Loucy (cell line): ENCODE data around the gene TOLLIP.

Experiments
- H2AFZ ChIP-seq: fragments of 200-600 bp; sonication (generic); 2 replicates; pipeline ENCODE4 v1.6.0; 2016; ENCODE audit warnings: antibody characterized with exemption, mild to moderate bottlenecking, low read length, moderate library complexity
- H3F3A ChIP-seq: fragments of 200-600 bp; 2 replicates; pipeline ENCODE4 v1.6.0; 2016; ENCODE audit warnings: antibody characterized with exemption, low read depth, mild to moderate bottlenecking
- H3K27me3 ChIP-seq: fragments of 200-600 bp; sonication (generic); 2 replicates; pipeline ENCODE4 v1.6.1; 2014; ENCODE audit warnings: low read length, mild to moderate bottlenecking; ENCODE audit not compliant: insufficient read depth, poor library complexity, severe bottlenecking
- H3K36me3 ChIP-seq: fragments of 200-600 bp; sonication (generic); 2 replicates; pipeline ENCODE4 v1.6.1; 2016; ENCODE audit warnings: low read length; ENCODE audit not compliant: insufficient read depth
- H3K4me1 ChIP-seq: fragments of 200-600 bp; sonication (generic); 2 replicates; pipeline ENCODE4 v1.5.1; 2014; ENCODE audit warnings: low read length, mild to moderate bottlenecking; ENCODE audit not compliant: insufficient read depth, poor library complexity, severe bottlenecking
- H3K4me2 ChIP-seq: fragments of 200-600 bp; sonication (generic); 2 replicates; pipeline ENCODE4 v1.6.0; 2014; ENCODE audit warnings: antibody characterized with exemption, low read length, low read depth, mild to moderate bottlenecking; ENCODE audit not compliant: poor library complexity, severe bottlenecking
- H3K4me3 ChIP-seq: fragments of 200-600 bp; sonication (generic); 2 replicates; pipeline ENCODE4 v1.5.1; 2014; ENCODE audit warnings: low read length, mild to moderate bottlenecking, mixed read lengths; ENCODE audit not compliant: poor library complexity, severe bottlenecking
- H3K79me2 ChIP-seq: fragments of 200-600 bp; sonication (generic); 2 replicates; pipeline ENCODE4 v1.6.1; 2014; ENCODE audit warnings: low read length; ENCODE audit not compliant: insufficient read depth
- H3K9ac ChIP-seq: fragments of 200-600 bp; sonication (generic); 2 replicates; pipeline ENCODE4 v1.6.0; 2014; ENCODE audit warnings: mild to moderate bottlenecking, low read depth, low read length, moderate library complexity; ENCODE audit not compliant: poor library complexity, severe bottlenecking
- H3K9me2 ChIP-seq: fragments of 200-600 bp; sonication (generic); replicated peaks from 2 replicates; pipeline ENCODE4 v1.6.1; 2016; ENCODE audit warnings: low read depth, low read length, mixed read lengths
- H3K9me3 ChIP-seq: fragments of 200-600 bp; sonication (generic); 2 replicates; pipeline ENCODE4 v1.6.1; 2014; ENCODE audit warnings: mild to moderate bottlenecking, antibody characterized with exemption, low read length, low read depth; ENCODE audit not compliant: insufficient read depth
- H4K20me1 ChIP-seq: fragments of 200-600 bp; sonication (generic); 2 replicates; pipeline ENCODE4 v1.6.0; 2014; ENCODE audit warnings: antibody characterized with exemption, low read length, mild to moderate bottlenecking; ENCODE audit not compliant: insufficient read depth, poor library complexity, severe bottlenecking
- CTCF ChIP-seq: fragments of 200-600 bp; sonication (generic); conservative IDR thresholded peaks from 2 replicates; pipeline ENCODE4 v1.5.1; 2014; ENCODE audit warnings: mild to moderate bottlenecking, antibody characterized with exemption, low read length
- EZH2phosphoT487 ChIP-seq: fragments of 200-600 bp; IDR thresholded peaks from 2 replicates; pipeline ENCODE4 v1.6.1; 2018; ENCODE audit warnings: antibody characterized with exemption, mild to moderate bottlenecking, moderate library complexity, borderline replicate concordance

The TOLLIP gene

GRCh38 chr11:1233351-1234053, 75.9 kb downstream of the TOLLIP start:
- Histone ChIP-seq H3K79me2 (no peaks in the 10 kb centered on the region), H4K20me1 (no peaks in the 10 kb centered on the region), H3K4me3 (no peak overlapping the region), H3K9me3 (peaks cover 11% of the 10 kb centered on the region; the same call in 1 of the 2 replicates), H3F3A (no peaks in the 10 kb centered on the region), H3K4me2 (no peak overlapping the region), H3K36me3 (no peaks in the 10 kb centered on the region), H3K4me1 (no peaks in the 10 kb centered on the region), H3K27me3 (no peaks in the 10 kb centered on the region), H3K9me2 (no peaks in the 10 kb centered on the region), H2AFZ (no peak overlapping the region), H3K9ac (no peak overlapping the region)
- TF ChIP-seq EZH2phosphoT487 (no peak), CTCF (no peak)

GRCh38 chr11:1232883-1233321, 76.5 kb downstream of the TOLLIP start:
- Histone ChIP-seq H3K9ac (no peak overlapping the region), H3K9me2 (no peaks in the 10 kb centered on the region), H2AFZ (no peak overlapping the region), H3K4me1 (no peaks in the 10 kb centered on the region), H3F3A (no peaks in the 10 kb centered on the region), H3K27me3 (no peaks in the 10 kb centered on the region), H3K36me3 (no peaks in the 10 kb centered on the region), H3K9me3 (peaks cover 7% of the 10 kb centered on the region; the same call in 1 of the 2 replicates), H3K79me2 (no peaks in the 10 kb centered on the region), H4K20me1 (no peaks in the 10 kb centered on the region), H3K4me2 (no peak overlapping the region), H3K4me3 (no peak overlapping the region)
- no peak for TF ChIP-seq CTCF
- no peak for TF ChIP-seq EZH2phosphoT487

GRCh38 chr11:1232021-1232882, 77.2 kb downstream of the TOLLIP start:
- no peaks in the 10 kb centered on the region for H4K20me1 ChIP-seq
- no peaks in the 10 kb centered on the region for H3K9me2 ChIP-seq
- no peaks in the 10 kb centered on the region for H3F3A ChIP-seq
- no peaks in the 10 kb centered on the region for H3K79me2 ChIP-seq
- H3K4me2 ChIP-seq: no peak overlapping the region
- no peak for TF ChIP-seq CTCF
- no peak for TF ChIP-seq EZH2phosphoT487
- H2AFZ ChIP-seq: no peak overlapping the region
- H3K27me3 ChIP-seq: no peaks in the 10 kb centered on the region
- H3K36me3 ChIP-seq: no peaks in the 10 kb centered on the region
- no peak overlapping the region for H3K4me3 ChIP-seq
- H3K4me1 ChIP-seq: no peaks in the 10 kb centered on the region
- no peak overlapping the region for H3K9ac ChIP-seq
- peaks cover 7% of the 10 kb centered on the region; the same call in 1 of the 2 replicates for H3K9me3 ChIP-seq
